Activated CD4-positive, alpha-beta T cell treated with anti-CD3 and anti-CD28 coated beads for 36 hours (primary cell): ENCODE results near the gene BCKDHB. TPM values are rescaled to one million over a fixed set of nuclear protein-coding genes. Genes with fewer than 3 reads are reported as not detected.

Experiments used
- ATAC-seq: fragments of 200-7000 bp; cut with Tn5 transposase; one replicate; pipeline ENCODE4 v1.10.0; 2021; ENCODE audit warnings: mild to moderate bottlenecking, moderate library complexity
- CTCF ChIA-PET: fragments of 350-600 bp; sonication (Branson Sonifier 250); formaldehyde crosslinking; loops from one replicate; lab custom pipeline; 2021; ENCODE audit warnings: antibody characterized with exemption; lab: Charles Lee
- POLR2A ChIA-PET: fragments of 350-600 bp; sonication (Branson Sonifier 250); formaldehyde crosslinking; loops from one replicate; lab custom pipeline; 2021; ENCODE audit warnings: antibody characterized with exemption, inconsistent platforms; lab: Charles Lee
- DNase-seq: peaks from one replicate; pipeline ENCODE4 v3.0.0-alpha.2; 2020
- H3K27ac Mint-ChIP-seq: one replicate; pipeline ENCODE4 v1.8.0; 2021; ENCODE audit warnings: mixed read lengths
- H3K27me3 Mint-ChIP-seq: one replicate; pipeline ENCODE4 v1.8.0; 2021; ENCODE audit warnings: mixed read lengths
- H3K36me3 Mint-ChIP-seq: one replicate; pipeline ENCODE4 v1.8.0; 2021; ENCODE audit warnings: low read depth, mixed read lengths
- H3K4me1 Mint-ChIP-seq: one replicate; pipeline ENCODE4 v1.8.0; 2021; ENCODE audit warnings: mixed read lengths
- H3K4me3 Mint-ChIP-seq: one replicate; pipeline ENCODE4 v1.8.0; 2021; ENCODE audit warnings: mild to moderate bottlenecking, moderate library complexity, mixed read lengths
- H3K9me3 Mint-ChIP-seq: one replicate; pipeline ENCODE4 v1.8.0; 2021; ENCODE audit warnings: low read depth, mixed read lengths
- intact Hi-C, 2 experiments: fragments of 100-400 bp; cut with DNase I in 1 of 2; cut with micrococcal nuclease in 1 of 2; formaldehyde crosslinking; loops; one replicate each; pipeline versions ENCODE4 v1.14.2 to v1.15.1; 2022 to 2024; cut with DNase I, micrococcal nuclease
- total RNA-seq, 2 experiments: library from RNA; stranded (reverse); gene quantifications; one replicate each; pipeline ENCODE4 v1.2.3, GENCODE V29; 2021

BCKDHB gene
- total RNA-seq, 2 experiments from 2014 or later = 13.1 to 21.4 TPM

GRCh38 chr6:80329496-80329895 is 223.0 kb downstream of the BCKDHB start:
- Mint-ChIP-seq H3K4me3 (no peak overlapping the region), H3K27me3 (no peaks in the 10 kb centered on the region), H3K36me3 (no peaks in the 10 kb centered on the region), H3K4me1 (no peaks in the 10 kb centered on the region), H3K27ac (no peak overlapping the region), H3K9me3 (no peaks in the 10 kb centered on the region)
- ChIA-PET CTCF (no interaction called here), POLR2A (no interaction called here)
- intact Hi-C loops = no loop called here
- no peak for ATAC-seq
- DNase-seq = no peak

GRCh38 chr6:80330961-80331360 is 224.5 kb downstream of the BCKDHB start:
- Mint-ChIP-seq H3K4me3 (no peak overlapping the region), H3K27ac (no peak overlapping the region), H3K27me3 (no peaks in the 10 kb centered on the region), H3K4me1 (no peaks in the 10 kb centered on the region), H3K36me3 (no peaks in the 10 kb centered on the region), H3K9me3 (no peaks in the 10 kb centered on the region)
- CTCF ChIA-PET = interaction anchor here (1.0 to 1.2 kb wide), 2 partner anchors 94 to 117 kb away, joined by 3 to 4 read pairs; no protein-coding TSS in a partner anchor
- DNase-seq = no peak
- no peak for ATAC-seq
- intact Hi-C loops = no loop called here
- POLR2A ChIA-PET = no interaction called here

GRCh38 chr6:80331522-80331921 is 225.1 kb downstream of the BCKDHB start:
- intact Hi-C loops = no loop called here
- no peaks in the 10 kb centered on the region for H3K36me3 Mint-ChIP-seq
- H3K4me1 Mint-ChIP-seq = no peaks in the 10 kb centered on the region
- DNase-seq = no peak
- no peak for ATAC-seq
- no peak overlapping the region for H3K27ac Mint-ChIP-seq
- no peaks in the 10 kb centered on the region for H3K9me3 Mint-ChIP-seq
- H3K4me3 Mint-ChIP-seq = no peak overlapping the region
- ChIA-PET CTCF (interaction anchor here (1.0 to 1.2 kb wide), 2 partner anchors 95 to 117 kb away, joined by 3 to 4 read pairs; no protein-coding TSS in a partner anchor), POLR2A (no interaction called here)
- H3K27me3 Mint-ChIP-seq = no peaks in the 10 kb centered on the region

- ATAC-seq (no peak), DNase-seq (no peak)
- no peaks in the 10 kb centered on the region for H3K9me3 Mint-ChIP-seq
- no peaks in the 10 kb centered on the region for H3K36me3 Mint-ChIP-seq
- H3K4me3 Mint-ChIP-seq = no peak overlapping the region
- H3K27ac Mint-ChIP-seq = no peak overlapping the region
- H3K27me3 Mint-ChIP-seq = no peaks in the 10 kb centered on the region
- intact Hi-C loops = no loop called here
- CTCF ChIA-PET = interaction anchor here (1.2 kb wide), 1 partner anchor 118 kb away, joined by 4 read pairs; no protein-coding TSS in a partner anchor
- POLR2A ChIA-PET = no interaction called here
- H3K4me1 Mint-ChIP-seq = no peaks in the 10 kb centered on the region
Measured at GRCh38 chr6:80331974-80332373, 225.5 kb downstream of the BCKDHB start.

GRCh38 chr6:80333342-80333741 is 226.9 kb downstream of the BCKDHB start:
- H3K27me3 Mint-ChIP-seq = no peaks in the 10 kb centered on the region
- no peaks in the 10 kb centered on the region for H3K4me1 Mint-ChIP-seq

GRCh38 chr6:80335121-80335531 is 228.7 kb downstream of the BCKDHB start:
- H3K36me3 Mint-ChIP-seq = no peaks in the 10 kb centered on the region
- intact Hi-C loops = loop anchor here in 1 of 2 experiments (5.0 kb wide), 1 partner anchor 203 kb away; no protein-coding TSS in a partner anchor
- DNase-seq (no peak), ATAC-seq (no peak)
- no peak overlapping the region for H3K4me3 Mint-ChIP-seq
- ChIA-PET CTCF (interaction anchor here (0.6 kb wide), 1 partner anchor 125 kb away, joined by 3 read pairs; no protein-coding TSS in a partner anchor), POLR2A (no interaction called here)
- no peaks in the 10 kb centered on the region for H3K27me3 Mint-ChIP-seq
- H3K27ac Mint-ChIP-seq = no peak overlapping the region
- no peaks in the 10 kb centered on the region for H3K9me3 Mint-ChIP-seq
- H3K4me1 Mint-ChIP-seq = no peaks in the 10 kb centered on the region

More at GRCh38 chr6:80333342-80333741, 226.9 kb downstream of the BCKDHB start:
- no peak for DNase-seq
- H3K4me3 Mint-ChIP-seq = no peak overlapping the region
- ChIA-PET POLR2A (no interaction called here), CTCF (interaction anchor here (1.0 kb wide), 1 partner anchor 20 kb away, joined by 4 read pairs; no protein-coding TSS in a partner anchor)
- no peak overlapping the region for H3K27ac Mint-ChIP-seq
- ATAC-seq = no peak
- intact Hi-C loops = no loop called here
- H3K36me3 Mint-ChIP-seq = no peaks in the 10 kb centered on the region
- no peaks in the 10 kb centered on the region for H3K9me3 Mint-ChIP-seq

- POLR2A ChIA-PET = no interaction called here
- intact Hi-C loops = loop anchor here in 1 of 2 experiments (5.0 kb wide), 1 partner anchor 205 kb away; no protein-coding TSS in a partner anchor
- DNase-seq = no peak
- no peak overlapping the region for H3K27ac Mint-ChIP-seq
- H3K4me1 Mint-ChIP-seq = no peaks in the 10 kb centered on the region
- CTCF ChIA-PET = interaction anchor here (1.0 to 1.6 kb wide), 2 partner anchors 13 to 126 kb away, joined by 3 read pairs; no protein-coding TSS in a partner anchor
- no peak for ATAC-seq
- no peaks in the 10 kb centered on the region for H3K27me3 Mint-ChIP-seq
- H3K9me3 Mint-ChIP-seq = no peaks in the 10 kb centered on the region
- H3K4me3 Mint-ChIP-seq = no peak overlapping the region
- H3K36me3 Mint-ChIP-seq = no peaks in the 10 kb centered on the region
Measured at GRCh38 chr6:80336911-80337310, 230.4 kb downstream of the BCKDHB start.

- intact Hi-C loops = loop anchor here (1.0 to 5.0 kb wide), 2 partner anchors 206 to 1416 kb away; no protein-coding TSS in a partner anchor
- DNase-seq = peak; percentile 83
- Mint-ChIP-seq H3K4me3 (no peak overlapping the region), H3K36me3 (no peaks in the 10 kb centered on the region), H3K4me1 (no peaks in the 10 kb centered on the region), H3K9me3 (no peaks in the 10 kb centered on the region), H3K27ac (no peak overlapping the region), H3K27me3 (no peaks in the 10 kb centered on the region)
- POLR2A ChIA-PET = no interaction called here
- peak; percentile 66 for ATAC-seq
- CTCF ChIA-PET = no interaction called here
Measured at GRCh38 chr6:80338201-80338836, 231.8 kb downstream of the BCKDHB start.

- intact Hi-C loops = loop anchor here in 1 of 2 experiments (5.0 kb wide), 1 partner anchor 207 kb away; no protein-coding TSS in a partner anchor
- ATAC-seq (no peak), DNase-seq (no peak)
- H3K36me3 Mint-ChIP-seq = no peaks in the 10 kb centered on the region
- H3K27ac Mint-ChIP-seq = no peak overlapping the region
- ChIA-PET CTCF (no interaction called here), POLR2A (no interaction called here)
- no peaks in the 10 kb centered on the region for H3K4me1 Mint-ChIP-seq
- H3K9me3 Mint-ChIP-seq = no peaks in the 10 kb centered on the region
- H3K27me3 Mint-ChIP-seq = no peaks in the 10 kb centered on the region
- H3K4me3 Mint-ChIP-seq = no peak overlapping the region
Measured at GRCh38 chr6:80339421-80339820, 232.9 kb downstream of the BCKDHB start.

- H3K27ac Mint-ChIP-seq = no peak overlapping the region
- DNase-seq (no peak), ATAC-seq (no peak)
- intact Hi-C loops = no loop called here
- H3K9me3 Mint-ChIP-seq = no peaks in the 10 kb centered on the region
- POLR2A ChIA-PET = no interaction called here
- H3K36me3 Mint-ChIP-seq = no peaks in the 10 kb centered on the region
- CTCF ChIA-PET = no interaction called here
- H3K4me1 Mint-ChIP-seq = no peaks in the 10 kb centered on the region
- no peak overlapping the region for H3K4me3 Mint-ChIP-seq
- no peaks in the 10 kb centered on the region for H3K27me3 Mint-ChIP-seq
Measured at GRCh38 chr6:80340280-80340679, 233.8 kb downstream of the BCKDHB start.

GRCh38 chr6:80340686-80341085 is 234.2 kb downstream of the BCKDHB start:
- no peak for ATAC-seq
- no peaks in the 10 kb centered on the region for H3K27me3 Mint-ChIP-seq
- no peak overlapping the region for H3K27ac Mint-ChIP-seq
- H3K36me3 Mint-ChIP-seq = no peaks in the 10 kb centered on the region
- no peak for DNase-seq
- POLR2A ChIA-PET = no interaction called here
- H3K4me3 Mint-ChIP-seq = no peak overlapping the region
- CTCF ChIA-PET = no interaction called here
- H3K9me3 Mint-ChIP-seq = no peaks in the 10 kb centered on the region
- H3K4me1 Mint-ChIP-seq = no peaks in the 10 kb centered on the region
- intact Hi-C loops = no loop called here

GRCh38 chr6:80341330-80341729 is 234.9 kb downstream of the BCKDHB start:
- Mint-ChIP-seq H3K4me1 (no peaks in the 10 kb centered on the region), H3K36me3 (no peaks in the 10 kb centered on the region), H3K4me3 (no peak overlapping the region), H3K27me3 (no peaks in the 10 kb centered on the region), H3K27ac (no peak overlapping the region), H3K9me3 (no peaks in the 10 kb centered on the region)
- DNase-seq (no peak), ATAC-seq (no peak)
- intact Hi-C loops = no loop called here
- CTCF ChIA-PET = interaction anchor here (0.6 kb wide), 1 partner anchor 896 kb away, joined by 3 read pairs; no protein-coding TSS in a partner anchor
- POLR2A ChIA-PET = no interaction called here
